Fibroblast of lung (primary cell): ENCODE results near the gene ZSCAN18.

ENCODE experiments used
- EZH2 ChIP-seq: IDR thresholded peaks from 2 replicates; pipeline ENCODE4 v1.5.1; 2012; ENCODE audit warnings: low read length, control low read depth, mild to moderate bottlenecking; ENCODE audit errors: missing control alignments
- TF ChIP-seq, protein P1 (sequence below), 2 donors: IDR thresholded peaks in 1 of 2; conservative IDR thresholded peaks in 1 of 2; 1 replicate in 1 of 2; 2 replicates in 1 of 2; pipeline ENCODE4 v1.5.1; 2011 to 2012; ENCODE audit warnings: low read length in 2 of 2, control low read depth in 1 of 2, inconsistent platforms in 1 of 2, low read depth in 1 of 2, mild to moderate bottlenecking in 1 of 2

DNA sequence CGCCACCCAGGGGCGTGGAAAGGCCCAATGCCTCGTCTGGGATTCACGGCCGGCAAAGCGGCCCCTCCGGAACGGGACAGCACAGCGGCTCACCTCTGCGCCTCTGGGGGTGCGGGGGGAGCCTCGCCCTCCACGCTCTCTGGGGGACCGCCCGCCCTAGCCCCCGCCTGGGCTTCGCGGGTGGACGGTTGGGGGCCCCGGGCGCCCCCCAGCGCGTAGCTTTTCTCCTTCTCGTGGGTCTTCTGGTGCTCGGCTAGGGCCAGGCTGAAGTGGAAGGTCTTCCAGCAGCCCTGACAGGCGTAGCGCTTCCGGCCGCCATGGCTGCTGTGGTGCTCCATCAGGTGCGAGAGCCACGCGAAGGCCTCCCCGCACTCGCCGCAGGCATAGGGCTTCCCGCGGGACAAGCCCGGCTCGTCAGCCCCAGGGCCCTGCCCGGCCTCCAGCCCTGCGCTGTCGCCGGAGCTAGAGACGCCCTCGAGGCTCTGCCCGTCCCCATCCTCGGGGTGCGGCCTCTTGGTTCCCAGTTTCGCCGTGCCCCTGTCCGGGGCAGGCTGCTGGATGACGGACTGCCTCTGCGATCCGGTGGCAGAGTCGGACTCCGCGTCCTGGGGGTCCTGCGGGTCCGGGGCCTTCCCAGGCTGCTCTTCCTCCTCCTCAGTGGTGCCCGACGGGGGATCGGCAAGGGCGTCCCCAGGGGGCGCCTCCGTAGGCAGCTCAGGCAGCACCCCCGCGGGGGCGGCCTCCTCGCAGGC is 13.3 kb downstream of the ZSCAN18 start:
- TF ChIP-seq, protein P1, sequence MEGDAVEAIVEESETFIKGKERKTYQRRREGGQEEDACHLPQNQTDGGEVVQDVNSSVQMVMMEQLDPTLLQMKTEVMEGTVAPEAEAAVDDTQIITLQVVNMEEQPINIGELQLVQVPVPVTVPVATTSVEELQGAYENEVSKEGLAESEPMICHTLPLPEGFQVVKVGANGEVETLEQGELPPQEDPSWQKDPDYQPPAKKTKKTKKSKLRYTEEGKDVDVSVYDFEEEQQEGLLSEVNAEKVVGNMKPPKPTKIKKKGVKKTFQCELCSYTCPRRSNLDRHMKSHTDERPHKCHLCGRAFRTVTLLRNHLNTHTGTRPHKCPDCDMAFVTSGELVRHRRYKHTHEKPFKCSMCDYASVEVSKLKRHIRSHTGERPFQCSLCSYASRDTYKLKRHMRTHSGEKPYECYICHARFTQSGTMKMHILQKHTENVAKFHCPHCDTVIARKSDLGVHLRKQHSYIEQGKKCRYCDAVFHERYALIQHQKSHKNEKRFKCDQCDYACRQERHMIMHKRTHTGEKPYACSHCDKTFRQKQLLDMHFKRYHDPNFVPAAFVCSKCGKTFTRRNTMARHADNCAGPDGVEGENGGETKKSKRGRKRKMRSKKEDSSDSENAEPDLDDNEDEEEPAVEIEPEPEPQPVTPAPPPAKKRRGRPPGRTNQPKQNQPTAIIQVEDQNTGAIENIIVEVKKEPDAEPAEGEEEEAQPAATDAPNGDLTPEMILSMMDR (conservative IDR thresholded peaks at IDR 0.05 in 1 of 2, IDR thresholded peaks at IDR 0.05 in 1 of 2; ENCODE audit: low read depth in 1 of 2, low read length in 2 of 2), result no peak
- no peak for TF ChIP-seq EZH2
